ENCODE measurements around the gene PRPF4.

GRCh38 chr9:113293285-113293878, 17.9 kb downstream of the PRPF4 start:
- TF ChIP-seq CTCF (conservative IDR thresholded peaks at IDR 0.05; ENCODE audit: low read length) (no peak), EZH2phosphoT487 (IDR thresholded peaks at IDR 0.05; ENCODE audit: borderline replicate concordance) (no peak)
